ENCODE measurements around the gene CSH2.
A peak's percentile ranks its signal among the peaks of the same experiment; 100 is the strongest.
"Not testable (repeated sequence)": the region's sequence is repeated elsewhere in the genome, so short reads cannot be mapped to it uniquely, and the experiment has no call there.

Gene CSH2

DNA sequence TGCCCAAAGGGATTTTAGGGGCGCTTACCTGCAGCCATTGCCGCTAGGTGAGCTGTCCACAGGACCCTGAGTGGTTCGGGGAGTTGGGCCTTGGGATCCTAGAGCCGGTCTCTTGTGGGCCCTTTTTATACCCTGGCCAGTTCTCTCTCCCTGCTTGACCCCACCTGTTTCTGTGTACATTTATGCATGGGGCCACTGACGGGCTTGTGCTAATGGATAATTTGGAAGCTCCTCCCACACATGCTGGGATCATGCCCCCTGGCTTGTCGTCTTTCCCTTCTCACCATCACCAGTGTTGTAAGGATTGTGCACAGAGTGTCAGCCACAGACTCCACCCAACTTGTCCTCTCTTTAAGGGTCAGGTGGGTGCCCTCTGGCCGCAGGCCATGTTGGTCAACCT, at the start of gene CSH2:
CSH2 (minus strand) TSS at position 101 of the 400 bp plus-strand sequence; CDS start at position 38, 63 bp downstream.
- not testable (repeated sequence) for DNase-seq

DNA sequence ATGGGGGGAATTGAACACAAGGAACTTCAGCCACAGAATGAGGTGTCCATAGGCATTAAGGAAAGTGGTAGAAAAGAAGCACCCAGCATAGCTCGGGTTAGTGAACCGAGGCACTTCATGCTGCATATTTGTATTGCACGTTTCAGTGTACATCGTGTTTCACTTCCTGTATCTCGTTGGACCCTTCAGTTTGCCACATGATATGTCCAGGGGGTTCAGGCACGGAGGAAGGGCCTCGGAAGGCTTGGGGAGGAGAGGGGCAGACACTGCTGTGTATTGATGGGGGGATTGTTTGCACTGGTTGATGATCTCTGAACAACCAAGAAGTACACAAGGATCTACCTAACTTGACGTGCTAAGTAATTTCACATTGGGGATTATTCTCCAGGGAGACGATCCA, 48.9 kb upstream of the CSH2 start:
- not testable (repeated sequence) for DNase-seq

DNA sequence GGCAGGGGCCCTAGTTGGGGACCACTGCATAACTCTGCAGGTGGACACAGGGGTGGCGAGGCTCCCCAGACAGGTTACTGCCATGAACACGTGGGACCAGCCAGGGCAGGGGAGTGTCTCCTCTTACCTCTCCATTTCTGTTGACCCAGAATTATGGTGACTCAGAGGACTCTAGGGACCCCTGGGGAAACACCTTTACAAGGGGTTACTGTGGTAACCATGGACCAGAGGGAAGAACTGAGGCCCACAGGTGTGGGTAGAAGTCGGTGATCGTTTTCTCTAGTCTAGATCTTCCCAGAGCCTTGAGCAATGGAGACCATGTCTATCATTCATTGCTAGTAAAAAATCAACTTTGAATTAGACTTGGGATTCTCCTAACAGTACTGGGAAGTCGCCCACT, 47.3 kb upstream of the CSH2 start:
- not testable (repeated sequence) for DNase-seq

DNA sequence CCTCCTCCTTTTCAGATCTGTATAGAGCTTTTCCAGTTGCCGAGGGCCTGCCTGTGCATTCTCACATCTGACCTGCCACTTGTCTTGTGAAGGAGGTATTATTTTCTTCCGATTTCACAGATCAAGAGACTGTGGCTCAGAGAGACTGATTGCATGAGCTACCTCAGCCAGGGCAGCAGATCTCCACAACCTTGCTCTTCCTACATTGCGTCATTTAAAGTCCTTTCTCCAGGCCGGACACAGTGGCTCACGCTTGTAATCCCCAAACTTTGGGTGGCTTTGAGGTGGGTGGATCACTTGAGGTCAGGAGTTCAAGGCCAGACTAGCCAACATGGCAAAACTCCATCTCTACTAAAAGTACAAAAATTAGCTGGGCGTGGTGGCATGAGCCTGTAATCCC, 46.6 kb upstream of the CSH2 start:
- not testable (repeated sequence) for DNase-seq

DNA sequence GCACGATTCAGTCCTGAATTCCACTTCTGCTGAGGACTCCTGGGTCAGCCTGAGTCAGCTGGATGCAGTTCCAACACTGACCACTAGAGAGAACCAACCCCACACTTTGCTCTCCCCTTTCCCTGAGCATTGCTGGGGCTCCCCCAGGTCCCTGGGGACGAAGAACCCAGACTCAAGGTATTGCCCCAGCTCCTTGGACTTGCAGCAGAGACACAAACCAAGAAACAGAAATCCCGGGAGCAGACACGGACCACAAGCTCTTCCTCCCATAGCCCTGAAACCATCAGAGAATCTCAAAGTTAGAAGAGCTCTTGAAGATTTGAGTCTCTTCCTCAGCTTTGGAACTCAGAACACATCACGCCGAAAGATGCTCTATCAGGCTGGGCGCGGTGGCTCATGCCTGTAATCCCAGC, 45.8 kb upstream of the CSH2 start:
- peak; percentile 75 for DNase-seq

DNA sequence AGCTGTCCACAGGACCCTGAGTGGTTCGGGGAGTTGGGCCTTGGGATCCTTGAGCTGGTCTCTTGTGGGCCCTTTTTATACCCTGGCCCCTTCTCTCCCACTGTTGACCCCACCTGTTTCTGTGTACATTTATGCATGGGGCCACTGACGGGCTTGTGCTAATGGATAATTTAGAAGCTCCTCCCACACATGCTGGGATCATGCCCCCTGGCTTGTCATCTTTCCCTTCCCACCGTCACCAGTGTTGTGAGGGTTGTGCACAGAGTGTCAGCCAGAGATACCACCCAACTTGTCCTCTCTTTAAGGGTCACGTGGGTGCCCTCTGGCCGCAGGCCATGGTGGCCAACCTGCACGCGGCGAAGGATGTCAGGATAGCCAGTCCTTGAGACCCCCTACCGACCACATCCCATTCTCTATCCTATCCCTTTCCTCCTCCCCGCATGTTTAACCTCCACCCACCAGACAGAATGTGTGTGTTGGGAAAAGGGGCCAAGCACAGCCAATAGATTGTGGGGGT, 45.4 kb upstream of the CSH2 start, which contains the start of gene GH1:
GH1 (minus strand) TSS at position 51 of the 517 bp plus-strand sequence. CDS start 63 bp downstream, outside the sequence.
- DNase-seq: not testable (repeated sequence)

DNA sequence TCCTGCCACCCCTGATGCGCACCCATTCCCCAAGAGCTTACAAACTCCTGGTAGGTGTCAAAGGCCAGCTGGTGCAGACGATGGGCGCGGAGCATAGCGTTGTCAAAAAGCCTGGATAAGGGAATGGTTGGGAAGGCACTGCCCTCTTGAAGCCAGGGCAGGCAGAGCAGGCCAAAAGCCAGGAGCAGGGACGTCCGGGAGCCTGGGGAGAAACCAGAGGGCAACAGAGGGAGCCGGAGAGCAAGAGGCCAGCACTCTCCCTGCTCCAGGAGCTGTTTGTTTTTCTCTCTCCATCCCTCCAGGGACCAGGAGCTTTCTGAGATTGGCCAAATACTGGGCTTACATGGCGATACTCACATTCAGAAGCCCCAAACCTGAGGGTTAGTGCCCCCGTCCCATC, 44.8 kb upstream of the CSH2 start:
- DNase-seq: no peak

DNA sequence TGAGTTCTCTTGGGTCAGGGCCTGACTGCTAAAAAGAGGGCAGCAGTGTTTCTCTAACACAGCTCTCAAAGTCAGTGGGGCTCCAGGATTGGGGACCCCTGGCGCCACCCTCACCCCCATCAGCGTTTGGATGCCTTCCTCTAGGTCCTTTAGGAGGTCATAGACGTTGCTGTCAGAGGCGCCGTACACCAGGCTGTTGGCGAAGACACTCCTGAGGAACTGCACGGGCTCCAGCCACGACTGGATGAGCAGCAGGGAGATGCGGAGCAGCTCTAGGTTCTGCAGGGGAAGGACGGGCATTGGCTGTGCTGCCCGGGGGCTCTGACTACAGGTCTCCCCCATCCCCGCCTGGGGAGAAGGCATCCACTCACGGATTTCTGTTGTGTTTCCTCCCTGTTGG, 44.2 kb upstream of the CSH2 start:
- DNase-seq: no peak

DNA sequence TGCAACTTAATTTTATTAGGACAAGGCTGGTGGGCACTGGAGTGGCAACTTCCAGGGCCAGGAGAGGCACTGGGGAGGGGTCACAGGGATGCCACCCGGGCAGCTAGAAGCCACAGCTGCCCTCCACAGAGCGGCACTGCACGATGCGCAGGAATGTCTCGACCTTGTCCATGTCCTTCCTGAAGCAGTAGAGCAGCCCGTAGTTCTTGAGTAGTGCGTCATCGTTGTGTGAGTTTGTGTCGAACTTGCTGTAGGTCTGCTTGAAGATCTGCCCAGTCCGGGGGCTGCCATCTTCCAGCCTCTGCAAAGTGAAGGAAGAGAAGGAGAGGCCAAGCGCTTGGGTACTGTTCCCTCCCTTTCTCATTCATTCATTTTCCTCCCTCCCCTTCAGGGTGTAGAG, 43.7 kb upstream of the CSH2 start:
- DNase-seq: not testable (repeated sequence)

DNA sequence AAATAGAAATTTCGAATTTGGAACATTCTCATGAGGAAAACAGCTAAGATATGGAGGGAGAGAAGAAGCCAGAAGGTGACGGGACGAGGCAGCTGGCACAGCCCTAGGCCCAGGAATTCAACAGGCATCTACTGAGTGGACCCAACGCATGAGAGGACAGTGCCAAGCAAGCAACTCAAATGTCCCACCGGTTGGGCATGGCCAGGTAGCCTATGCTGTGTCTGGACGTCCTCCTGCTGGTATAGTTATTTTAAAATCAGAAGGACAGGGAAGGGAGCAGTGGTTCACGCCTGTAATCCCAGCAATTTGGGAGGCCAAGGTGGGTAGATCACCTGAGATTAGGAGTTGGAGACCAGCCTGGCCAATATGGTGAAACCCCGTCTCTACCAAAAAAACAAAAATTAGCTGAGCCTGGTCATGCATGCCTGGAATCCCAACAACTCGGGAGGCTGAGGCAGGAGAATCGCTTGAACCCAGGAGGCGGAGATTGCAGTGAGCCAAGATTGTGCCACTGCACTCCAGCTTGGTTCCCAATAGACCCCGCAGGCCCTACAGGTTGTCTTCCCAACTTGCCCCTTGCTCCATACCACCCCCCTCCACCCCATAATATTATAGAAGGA, 43.2 kb upstream of the CSH2 start:
- no peak for DNase-seq

DNA sequence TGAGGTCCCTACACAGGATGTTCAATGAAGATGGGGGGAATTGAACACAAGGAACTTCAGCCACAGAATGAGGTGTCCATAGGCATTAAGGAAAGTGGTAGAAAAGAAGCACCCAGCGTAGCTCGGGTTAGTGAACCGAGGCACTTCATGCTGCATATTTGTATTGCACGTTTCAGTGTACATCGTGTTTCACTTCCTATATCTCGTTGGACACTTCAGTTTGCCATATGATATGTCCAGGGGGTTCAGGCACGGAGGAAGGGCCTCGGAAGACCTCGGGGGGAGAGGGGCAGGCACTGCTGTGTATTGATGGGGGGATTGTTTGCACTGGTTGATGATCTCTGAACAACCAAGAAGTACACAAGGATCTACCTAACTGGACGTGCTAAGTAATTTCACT, 42.3 kb upstream of the CSH2 start:
- DNase-seq: not testable (repeated sequence)

DNA sequence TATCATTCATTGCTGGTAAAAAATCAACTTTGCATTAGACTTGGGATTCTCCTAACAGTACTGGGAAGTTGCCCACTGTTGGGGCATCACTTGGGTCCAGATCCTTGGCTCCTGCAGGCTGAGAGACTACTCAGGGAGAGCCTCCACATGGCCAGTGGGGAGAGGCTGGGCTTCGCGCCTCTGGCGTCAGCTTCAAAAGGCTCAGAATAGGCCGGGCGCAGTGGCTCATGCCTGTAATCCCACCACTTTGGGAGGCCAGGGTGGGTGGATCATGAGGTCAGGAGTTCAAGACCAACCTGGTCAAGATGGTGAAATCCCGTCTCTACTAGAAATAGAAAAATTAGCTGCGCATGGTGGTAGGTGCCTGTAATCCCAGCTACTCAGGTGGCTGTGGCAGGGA, 41.0 kb upstream of the CSH2 start:
- no peak for DNase-seq

DNA sequence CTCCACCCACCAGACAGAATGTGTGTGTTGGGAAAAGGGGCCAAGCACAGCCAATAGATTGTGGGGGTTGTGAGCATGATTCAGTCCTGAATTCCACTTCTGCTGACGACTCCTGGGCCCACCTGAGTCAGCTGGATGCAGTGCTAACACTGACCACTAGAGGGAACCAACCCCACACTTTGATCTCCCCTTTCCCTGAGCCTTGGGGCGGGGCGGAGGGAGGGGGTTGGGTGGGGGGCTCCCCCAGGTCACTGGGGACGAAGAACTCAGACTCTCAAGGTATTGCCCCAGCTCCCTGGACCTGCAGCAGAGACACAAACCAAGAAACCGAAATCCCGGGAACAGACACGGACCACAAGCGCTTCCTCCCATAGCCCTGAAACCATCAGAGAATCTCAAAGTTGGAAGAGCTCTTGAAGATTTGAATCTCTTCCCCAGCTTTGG, 38.2 kb upstream of the CSH2 start:
- peak; percentile 66 for DNase-seq

DNA sequence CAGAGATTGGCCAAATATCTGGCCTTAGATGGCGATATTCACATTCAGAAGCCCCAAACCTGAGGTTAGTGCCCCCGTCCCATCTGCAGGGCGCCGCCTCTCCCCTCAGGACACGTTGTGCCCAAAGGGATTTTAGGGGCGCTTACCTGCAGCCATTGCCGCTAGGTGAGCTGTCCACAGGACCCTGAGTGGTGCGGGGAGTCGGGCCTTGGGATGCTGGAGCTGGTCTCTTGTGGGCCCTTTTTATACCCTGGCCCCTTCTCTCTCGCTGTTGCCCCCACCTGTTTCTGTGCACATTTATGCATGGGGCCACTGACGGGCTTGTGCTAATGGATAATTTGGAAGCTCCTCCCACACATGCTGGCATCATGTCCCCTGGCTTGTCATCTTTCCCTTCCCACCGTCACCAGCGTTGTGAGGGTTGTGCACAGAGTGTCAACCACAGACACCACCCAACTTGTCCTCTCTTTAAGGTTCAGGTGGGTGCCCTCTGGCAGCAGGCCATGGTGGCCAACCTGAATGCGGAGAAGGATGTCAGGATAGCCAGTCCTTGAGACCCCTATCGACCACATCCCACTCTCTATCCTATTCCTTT, 37.7 kb upstream of the CSH2 start, which contains the start of gene CSHL1:
CSHL1 (minus strand) TSS at position 218 of the 595 bp plus-strand sequence; CDS start at position 156, 62 bp downstream.
- DNase-seq: no peak

DNA sequence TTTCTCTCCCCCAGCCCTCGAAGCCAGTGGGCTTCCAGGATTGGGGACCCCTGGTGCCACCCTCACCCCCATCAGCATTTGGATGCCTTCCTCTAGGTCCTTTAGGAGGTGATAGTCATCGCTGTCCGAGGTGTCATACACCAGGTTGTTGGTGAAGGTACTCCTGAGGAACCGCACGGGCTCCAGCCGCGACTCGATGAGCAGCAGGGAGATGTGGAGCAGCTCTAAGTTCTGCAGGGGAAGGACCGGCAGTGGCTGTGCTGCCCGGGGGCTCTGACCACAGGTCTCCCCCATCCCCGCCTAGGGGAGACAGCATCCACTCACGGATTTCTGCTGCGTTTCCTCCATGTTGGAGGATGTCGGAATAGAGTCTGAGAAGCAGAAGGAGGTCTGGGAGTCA, 36.6 kb upstream of the CSH2 start:
- no peak for DNase-seq

DNA sequence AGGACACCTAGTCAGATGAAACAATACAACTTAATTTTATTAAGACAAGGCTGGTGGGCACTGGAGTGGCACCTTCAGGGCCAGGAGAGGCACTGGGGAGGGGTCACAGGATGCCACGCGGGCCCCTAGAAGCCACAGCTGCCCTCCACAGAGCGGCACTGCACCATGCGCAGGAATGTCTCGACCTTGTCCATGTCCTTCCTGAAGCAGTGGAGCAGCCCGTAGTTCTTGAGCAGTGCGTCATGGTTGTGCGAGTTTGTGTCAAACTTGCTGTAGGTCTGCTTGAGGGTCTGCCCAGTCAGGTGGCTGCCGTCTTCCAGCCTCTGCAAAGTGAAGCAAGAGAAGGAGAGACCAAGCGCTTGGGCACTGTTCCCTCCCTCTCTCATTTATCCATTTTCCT, 36.1 kb upstream of the CSH2 start:
- not testable (repeated sequence) for DNase-seq

DNA sequence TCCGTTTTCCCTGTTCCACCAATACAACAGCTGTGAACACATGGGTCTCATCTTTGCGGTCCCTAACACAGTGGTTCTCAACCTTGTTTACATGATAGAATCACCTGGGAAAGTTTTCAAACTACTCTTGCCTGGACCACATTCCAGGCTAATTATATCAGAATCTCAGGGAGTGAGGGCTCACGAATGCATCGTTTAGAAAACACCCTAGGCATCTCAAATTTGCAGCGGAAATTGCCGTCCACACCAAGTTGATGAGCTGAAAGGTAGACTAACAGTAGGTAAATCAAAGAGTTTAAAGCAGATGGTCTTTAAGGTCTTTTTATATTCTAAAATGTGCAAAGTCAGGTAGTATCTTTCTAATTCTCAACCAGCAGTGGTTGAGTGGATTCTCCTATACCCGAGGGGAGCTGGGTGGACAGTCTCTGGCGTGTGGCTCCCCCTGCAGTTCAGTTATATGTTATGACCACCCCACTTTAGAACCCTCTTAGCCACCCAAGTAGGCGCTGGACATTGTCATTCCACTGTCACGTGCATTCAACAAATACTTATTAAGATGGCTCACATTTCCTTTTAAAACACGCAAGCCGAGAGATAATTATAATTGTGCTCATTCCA, 33.8 kb upstream of the CSH2 start:
- not testable (repeated sequence) for DNase-seq

DNA sequence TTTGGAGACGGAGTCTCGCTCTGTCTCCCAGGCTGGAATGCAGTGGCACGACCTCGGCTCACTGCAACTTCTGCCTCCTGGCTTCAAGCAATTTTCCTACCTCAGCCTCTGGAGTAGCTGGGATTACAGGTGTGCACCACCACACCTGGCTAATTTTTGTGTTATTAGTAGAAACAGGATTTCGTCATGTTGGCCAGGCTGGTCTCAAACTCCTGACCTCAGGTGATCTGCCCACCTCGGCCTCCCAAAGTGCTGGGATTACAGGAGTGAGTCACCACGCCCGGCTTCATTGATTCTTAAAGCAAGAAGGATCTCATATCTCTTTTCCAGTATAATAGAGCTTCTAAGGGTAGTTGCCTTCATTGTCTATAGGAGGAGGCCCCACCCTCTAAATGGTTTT, 31.3 kb upstream of the CSH2 start:
- not testable (repeated sequence) for DNase-seq

DNA sequence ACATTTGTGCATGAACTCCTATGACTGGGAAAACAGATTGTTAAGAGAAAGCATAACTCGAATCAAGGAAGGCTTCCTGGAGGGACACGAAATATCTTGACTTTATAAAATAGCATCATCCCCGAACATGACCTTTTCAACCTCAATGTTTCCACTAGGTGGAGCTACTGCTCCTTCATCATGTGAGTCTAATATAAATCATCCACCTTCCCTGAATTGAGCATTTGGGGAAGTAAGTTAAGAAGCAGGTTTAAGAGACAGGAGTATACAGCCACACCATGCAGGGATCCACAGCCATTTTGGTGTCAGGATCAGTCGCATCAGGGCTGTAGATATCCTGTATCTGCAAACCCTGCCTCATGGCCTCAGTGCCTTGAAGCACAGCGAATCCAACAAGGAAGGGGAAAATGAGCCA, 30.3 kb upstream of the CSH2 start:
- not testable (repeated sequence) for DNase-seq

DNA sequence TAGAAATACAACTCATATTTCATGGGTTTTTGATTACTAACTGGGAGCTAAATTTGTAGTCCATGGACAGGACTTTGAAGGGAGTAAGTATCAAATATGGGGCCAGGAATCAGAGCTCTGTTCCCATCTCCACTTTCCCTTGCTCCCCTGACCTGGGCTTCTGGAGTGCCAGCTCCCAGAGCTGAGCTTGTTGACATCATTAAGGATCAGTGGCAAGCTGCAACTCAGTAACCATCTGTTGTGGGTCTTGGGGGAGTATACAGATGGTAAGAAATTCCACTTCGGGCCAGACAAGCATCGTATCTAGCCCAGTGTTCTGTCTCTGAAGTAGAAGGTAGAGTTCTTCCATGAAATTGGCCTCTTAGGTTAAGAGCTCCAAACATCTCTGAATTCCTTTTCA, 28.5 kb upstream of the CSH2 start:
- not testable (repeated sequence) for DNase-seq

DNA sequence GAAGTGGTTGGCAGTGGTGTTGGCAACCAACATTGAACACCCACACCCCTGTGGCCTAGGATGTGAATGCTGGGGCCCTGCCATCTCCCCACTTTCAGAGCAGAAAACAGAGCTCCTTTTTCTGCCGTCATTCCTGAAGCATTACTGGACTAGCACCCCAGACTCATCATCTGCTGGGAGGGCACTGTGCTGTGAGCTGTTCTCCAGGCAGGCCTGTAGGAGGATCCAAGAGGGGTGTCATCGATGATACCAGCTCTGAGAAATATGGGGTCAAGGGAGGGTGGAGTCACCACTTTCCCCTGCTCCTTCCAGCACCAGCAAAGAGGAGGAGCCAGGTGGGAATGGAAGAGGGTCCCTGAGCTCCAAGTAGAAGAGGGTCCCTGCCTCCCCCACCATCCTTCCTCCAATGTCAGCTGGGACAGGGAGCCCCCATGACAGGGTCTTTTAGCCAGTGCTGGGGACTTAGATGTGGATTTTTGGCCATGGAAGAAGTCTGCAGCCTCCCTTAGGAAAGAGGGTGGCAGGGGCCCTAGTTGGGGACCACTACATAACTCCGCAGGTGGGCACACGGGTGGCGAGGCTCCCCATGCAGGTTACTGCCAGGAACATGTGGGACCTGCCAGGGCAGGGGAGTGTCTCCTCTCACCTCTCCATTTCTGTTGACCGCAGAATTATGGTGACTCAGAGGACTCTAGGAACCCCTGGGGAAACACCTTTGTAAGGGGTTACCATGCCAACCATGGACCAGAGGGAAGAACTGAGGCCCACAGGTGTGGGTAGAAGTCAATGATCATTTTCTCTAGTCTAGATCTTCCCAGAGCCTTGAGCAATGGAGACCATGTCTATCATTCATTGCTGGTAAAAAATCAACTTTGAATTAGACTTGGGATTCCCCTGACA, 25.7 kb upstream of the CSH2 start:
- DNase-seq: not testable (repeated sequence)

DNA sequence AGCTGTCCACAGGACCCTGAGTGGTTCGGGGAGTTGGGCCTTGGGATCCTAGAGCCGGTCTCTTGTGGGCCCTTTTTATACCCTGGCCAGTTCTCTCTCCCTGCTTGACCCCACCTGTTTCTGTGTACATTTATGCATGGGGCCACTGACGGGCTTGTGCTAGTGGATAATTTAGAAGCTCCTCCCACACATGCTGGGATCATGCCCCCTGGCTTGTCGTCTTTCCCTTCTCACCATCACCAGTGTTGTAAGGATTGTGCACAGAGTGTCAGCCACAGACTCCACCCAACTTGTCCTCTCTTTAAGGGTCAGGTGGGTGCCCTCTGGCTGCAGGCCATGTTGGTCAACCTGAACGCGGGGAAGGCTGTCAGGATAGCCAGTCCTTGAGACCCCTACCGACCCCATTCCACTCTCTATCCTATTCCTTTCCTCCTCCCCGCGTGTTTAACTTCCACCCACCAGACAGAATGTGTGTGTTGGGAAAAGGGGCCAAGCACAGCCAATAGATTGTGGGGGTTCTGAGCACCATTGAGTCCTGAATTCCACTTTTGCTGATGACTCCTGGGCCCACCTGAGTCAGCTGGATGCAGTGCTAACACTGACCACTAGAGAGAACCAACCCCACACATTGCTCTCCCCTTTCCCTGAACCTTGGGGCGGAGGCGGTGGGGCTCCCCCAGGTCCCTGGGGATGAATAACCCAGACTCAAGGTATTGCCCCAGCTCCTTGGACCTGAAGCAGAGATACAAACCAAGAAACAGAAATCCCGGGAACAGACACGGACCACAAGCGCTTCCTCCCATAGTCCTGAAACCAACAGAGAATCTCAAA, 23.3 kb upstream of the CSH2 start, which contains the start of gene CSH1:
CSH1 (minus strand) TSS at position 51 of the 831 bp plus-strand sequence. CDS start 63 bp downstream, outside the sequence.
- DNase-seq: not testable (repeated sequence)
